HEK293T (cell line): ENCODE data around the gene CIT.

Experiments
- ARNT ChIP-seq: fragments of 450-650 bp; IDR thresholded peaks from 2 replicates; pipeline ENCODE4 v1.6.1; 2017; ENCODE audit warnings: mild to moderate bottlenecking
- BHLHE40 ChIP-seq: fragments of 450-650 bp; IDR thresholded peaks from 2 replicates; pipeline ENCODE4 v1.6.1; 2016; ENCODE audit warnings: mild to moderate bottlenecking, moderate library complexity, borderline replicate concordance
- CTBP1 ChIP-seq: fragments of 450-650 bp; IDR thresholded peaks from 2 replicates; pipeline ENCODE4 v1.6.1; 2016; ENCODE audit warnings: borderline replicate concordance
- ELF4 ChIP-seq: fragments of 450-650 bp; IDR thresholded peaks from 2 replicates; pipeline ENCODE4 v1.6.1; 2017; ENCODE audit warnings: antibody characterized with exemption
- FOXA1 ChIP-seq: fragments of 450-650 bp; IDR thresholded peaks from 2 replicates; pipeline ENCODE4 v1.6.1; 2016; ENCODE audit warnings: mild to moderate bottlenecking
- FOXK2 ChIP-seq: fragments of 450-650 bp; IDR thresholded peaks from 2 replicates; pipeline ENCODE4 v1.6.1; 2016; ENCODE audit warnings: mild to moderate bottlenecking
- FOXM1 ChIP-seq: fragments of 450-650 bp; IDR thresholded peaks from 2 replicates; pipeline ENCODE4 v1.6.1; 2017; ENCODE audit warnings: mild to moderate bottlenecking, borderline replicate concordance
- HDGF ChIP-seq: fragments of 450-650 bp; IDR thresholded peaks from 2 replicates; pipeline ENCODE4 v1.6.1; 2017; ENCODE audit warnings: antibody characterized with exemption, borderline replicate concordance
- LEF1 ChIP-seq: fragments of 450-650 bp; IDR thresholded peaks from 2 replicates; pipeline ENCODE4 v1.6.1; 2017; ENCODE audit warnings: mild to moderate bottlenecking, borderline replicate concordance
- NFRKB ChIP-seq: fragments of 450-650 bp; IDR thresholded peaks from 2 replicates; pipeline ENCODE4 v1.6.1; 2016; ENCODE audit warnings: mild to moderate bottlenecking, moderate library complexity
- SUZ12 ChIP-seq: fragments of 450-650 bp; IDR thresholded peaks from 2 replicates; pipeline ENCODE4 v1.6.1; 2016; ENCODE audit warnings: mild to moderate bottlenecking
- TARDBP ChIP-seq: fragments of 450-650 bp; IDR thresholded peaks from 2 replicates; pipeline ENCODE4 v1.6.1; 2016
- ZNF384 ChIP-seq: fragments of 450-650 bp; IDR thresholded peaks from 2 replicates; pipeline ENCODE4 v1.6.1; 2016
- TF ChIP-seq, protein P1 (sequence below): fragments of 450-650 bp; IDR thresholded peaks from 2 replicates; pipeline ENCODE4 v1.6.1; 2016

DNA sequence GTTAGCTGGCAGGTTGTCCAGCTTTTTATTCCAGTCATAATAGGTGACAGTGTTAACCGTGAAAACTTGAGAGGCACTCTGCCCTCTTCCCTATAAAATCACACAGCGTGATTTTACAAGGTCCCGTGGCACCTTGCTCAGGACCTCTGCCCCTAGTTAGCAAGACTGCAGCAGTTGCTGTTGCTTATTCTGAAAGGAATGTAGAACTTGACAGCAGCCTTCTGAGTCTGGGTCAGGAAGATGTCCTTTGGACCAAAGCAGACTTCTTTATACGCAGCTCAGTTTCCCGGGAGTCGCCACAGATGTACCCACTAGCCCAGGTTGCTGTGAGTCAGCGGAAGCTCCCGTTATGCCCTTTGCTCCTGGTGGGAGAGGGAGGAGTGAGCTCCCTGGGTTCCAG lies 196.0 kb downstream of the CIT start:
- TF ChIP-seq SUZ12 (no peak), FOXM1 (no peak), FOXK2 (no peak), ELF4 (no peak), FOXA1 (no peak), HDGF (no peak), ARNT (no peak), NFRKB (no peak), ZNF384 (no peak), CTBP1 (no peak), BHLHE40 (no peak), TARDBP (no peak), LEF1 (no peak)
- TF ChIP-seq, protein P1, sequence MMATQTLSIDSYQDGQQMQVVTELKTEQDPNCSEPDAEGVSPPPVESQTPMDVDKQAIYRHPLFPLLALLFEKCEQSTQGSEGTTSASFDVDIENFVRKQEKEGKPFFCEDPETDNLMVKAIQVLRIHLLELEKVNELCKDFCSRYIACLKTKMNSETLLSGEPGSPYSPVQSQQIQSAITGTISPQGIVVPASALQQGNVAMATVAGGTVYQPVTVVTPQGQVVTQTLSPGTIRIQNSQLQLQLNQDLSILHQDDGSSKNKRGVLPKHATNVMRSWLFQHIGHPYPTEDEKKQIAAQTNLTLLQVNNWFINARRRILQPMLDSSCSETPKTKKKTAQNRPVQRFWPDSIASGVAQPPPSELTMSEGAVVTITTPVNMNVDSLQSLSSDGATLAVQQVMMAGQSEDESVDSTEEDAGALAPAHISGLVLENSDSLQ: no peak
